Smooth muscle cell of the umbilical artery (primary cell): ENCODE measurements around the gene CYTH1. TPM values are rescaled to one million over a fixed set of nuclear protein-coding genes. Genes with fewer than 3 reads are reported as not detected.

Source experiments
- total RNA-seq: library from RNA; depleted of rRNA; stranded (reverse); fragments of >200 nt; gene quantifications from 2 replicates; pipeline ENCODE4 v1.2.3, GENCODE V29; 2014

CYTH1 gene
- total RNA-seq = 14.5 and 56.4 TPM in 2 replicates

GRCh38 chr17:78781893-78782304 is at the start of gene CYTH1:
Gene CYTH1 (minus strand): TSS chr17:78782273. CDS start chr17:78782223, 50 bp downstream.

Other genes with a start within 250 kb of the CYTH1 start
- 0.30 TPM in 1 of 2 replicates, not detected in the other for gene DNAH17, start 204.9 kb downstream of the CYTH1 start, total RNA-seq
- 13.4 and 34.5 TPM in 2 replicates for gene USP36, start 58.5 kb upstream of the CYTH1 start, total RNA-seq
- 0.89 and 4.3 TPM in 2 replicates for gene CEP295NL, start 120.9 kb upstream of the CYTH1 start, total RNA-seq
- gene TIMP2, start 143.1 kb upstream of the CYTH1 start, total RNA-seq = 133 and 199 TPM in 2 replicates
- gene LGALS3BP, start 197.7 kb upstream of the CYTH1 start, total RNA-seq = 716 and 820 TPM in 2 replicates
- 61.8 and 143 TPM in 2 replicates for gene CANT1, start 227.5 kb upstream of the CYTH1 start, total RNA-seq
- gene C1QTNF1, start 241.9 kb upstream of the CYTH1 start, total RNA-seq = 271 and 283 TPM in 2 replicates